Stimulated activated CD8-positive, alpha-beta memory T cell treated with anti-CD3 and anti-CD28 coated beads, Interleukin-4, amount 100 ng/mL, for 24 hours (primary cell): ENCODE data around the gene EPS8L3.
"Not testable (repeated sequence)": the region's sequence is repeated elsewhere in the genome, so short reads cannot be mapped to it uniquely, and the experiment has no call there.

Source experiments
- DNase-seq: peaks from one replicate; pipeline ENCODE4 v3.0.0-alpha.2; 2020; ENCODE audit warnings: low read depth

Gene EPS8L3

GRCh38 chr1:109708949-109709348, 54.8 kb downstream of the EPS8L3 start:
- not testable (repeated sequence) for DNase-seq

- no peak for DNase-seq
These were observed 58.3 kb downstream of the EPS8L3 start for GRCh38 chr1:109705411-109705810.

- no peak for DNase-seq
These were observed 59.5 kb downstream of the EPS8L3 start for GRCh38 chr1:109704173-109704572.

- not testable (repeated sequence) for DNase-seq
These were observed 60.8 kb downstream of the EPS8L3 start for GRCh38 chr1:109702940-109703339.
